SJCRH30 (cell line): Measurements from ENCODE around the gene NT5C. TPM values are rescaled to one million over a fixed set of nuclear protein-coding genes. Genes with fewer than 3 reads are reported as not detected.
A peak's percentile ranks its signal among the peaks of the same experiment; 100 is the strongest.
"Not testable (repeated sequence)": the region's sequence is repeated elsewhere in the genome, so short reads cannot be mapped to it uniquely, and the experiment has no call there.

Experiments
- DNase-seq, 2 experiments: peaks; one replicate each; pipeline ENCODE4 v3.0.0-alpha.2; 2015 to 2020
- H3K27ac ChIP-seq: fragments of 250-450 bp; sonication (Bioruptor Pico); 2 replicates; pipeline ENCODE4 v1.5.1; 2020; ENCODE audit warnings: mild to moderate bottlenecking, moderate library complexity
- H3K27me3 ChIP-seq: fragments of 250-450 bp; sonication (Bioruptor Pico); 2 replicates; pipeline ENCODE4 v1.5.1; 2020; ENCODE audit warnings: mild to moderate bottlenecking, moderate library complexity
- H3K36me3 ChIP-seq: fragments of 250-450 bp; sonication (Bioruptor Pico); 2 replicates; pipeline ENCODE4 v1.5.1; 2020; ENCODE audit warnings: mild to moderate bottlenecking, moderate library complexity
- H3K4me1 ChIP-seq: fragments of 250-450 bp; sonication (Bioruptor Pico); 2 replicates; pipeline ENCODE4 v1.5.1; 2020; ENCODE audit warnings: mild to moderate bottlenecking, moderate library complexity
- H3K4me3 ChIP-seq: fragments of 250-450 bp; sonication (Bioruptor Pico); 2 replicates; pipeline ENCODE4 v1.5.1; 2020; ENCODE audit warnings: mild to moderate bottlenecking, moderate library complexity
- H3K9me3 ChIP-seq: fragments of 250-450 bp; sonication (Bioruptor Pico); replicated peaks from 2 replicates; pipeline ENCODE4 v1.5.1; 2020; ENCODE audit warnings: mild to moderate bottlenecking, moderate library complexity
- total RNA-seq: library from RNA; depleted of rRNA; stranded (reverse); fragments of >200 nt; shearing (Covaris generic); gene quantifications from 2 replicates; pipeline ENCODE4 v1.2.3, GENCODE V29; 2014

Gene NT5C
- total RNA-seq, 1 experiment from 2014 or later, result 36.0 TPM

GRCh38 chr17:75153780-75154194, 22.2 kb upstream of the NT5C start:
- H3K4me1 ChIP-seq, result peaks cover 17% of the 10 kb centered on the region
- peak overlapping the region; percentile 77 for H3K4me3 ChIP-seq
- peaks cover 5% of the 10 kb centered on the region for H3K36me3 ChIP-seq
- peak overlapping the region; percentile 89 for H3K27ac ChIP-seq
- no peaks in the 10 kb centered on the region for H3K27me3 ChIP-seq
- no peaks in the 10 kb centered on the region for H3K9me3 ChIP-seq
- DNase-seq, result peak; percentile 35 to 52

GRCh38 chr17:75152922-75153779, 21.6 kb upstream of the NT5C start:
- Histone ChIP-seq H3K9me3 (no peaks in the 10 kb centered on the region), H3K36me3 (peaks cover 12% of the 10 kb centered on the region), H3K4me3 (peak overlapping the region; percentile 77), H3K27me3 (no peaks in the 10 kb centered on the region), H3K27ac (peak overlapping the region; percentile 89), H3K4me1 (peaks cover 17% of the 10 kb centered on the region)
- peak; percentile 58 to 65 for DNase-seq

- H3K4me3 ChIP-seq, result peak overlapping the region; percentile 77
- no peak for DNase-seq
- H3K9me3 ChIP-seq, result no peaks in the 10 kb centered on the region
- H3K27me3 ChIP-seq, result no peaks in the 10 kb centered on the region
- H3K27ac ChIP-seq, result peak overlapping the region; percentile 89
- peaks cover 17% of the 10 kb centered on the region for H3K4me1 ChIP-seq
- peaks cover 18% of the 10 kb centered on the region for H3K36me3 ChIP-seq
These were observed 21.0 kb upstream of the NT5C start for GRCh38 chr17:75152523-75152921.

- no peak for DNase-seq
- Histone ChIP-seq H3K27ac (peak overlapping the region; percentile 89; the same call in 1 of the 2 replicates), H3K4me1 (peaks cover 17% of the 10 kb centered on the region), H3K27me3 (no peaks in the 10 kb centered on the region), H3K36me3 (peaks cover 24% of the 10 kb centered on the region), H3K4me3 (peak overlapping the region; percentile 77), H3K9me3 (no peaks in the 10 kb centered on the region)
These were observed 20.4 kb upstream of the NT5C start for GRCh38 chr17:75151930-75152329.

- peaks cover 62% of the 10 kb centered on the region for H3K36me3 ChIP-seq
- H3K4me1 ChIP-seq, result peaks cover 5% of the 10 kb centered on the region; the same call in 1 of the 2 replicates
- no peak overlapping the region for H3K4me3 ChIP-seq
- no peak overlapping the region for H3K27ac ChIP-seq
- no peak for DNase-seq
- no peaks in the 10 kb centered on the region for H3K27me3 ChIP-seq
- H3K9me3 ChIP-seq, result no peaks in the 10 kb centered on the region
These were observed 16.5 kb upstream of the NT5C start for GRCh38 chr17:75147878-75148546.

GRCh38 chr17:75146592-75146991, 15.1 kb upstream of the NT5C start:
- no peak overlapping the region for H3K27ac ChIP-seq
- H3K27me3 ChIP-seq, result no peaks in the 10 kb centered on the region
- H3K4me3 ChIP-seq, result no peak overlapping the region
- peaks cover 73% of the 10 kb centered on the region for H3K36me3 ChIP-seq
- no peak for DNase-seq
- H3K9me3 ChIP-seq, result no peaks in the 10 kb centered on the region
- no peaks in the 10 kb centered on the region for H3K4me1 ChIP-seq

- H3K36me3 ChIP-seq, result peaks cover 88% of the 10 kb centered on the region
- no peak overlapping the region for H3K4me3 ChIP-seq
- no peak overlapping the region for H3K27ac ChIP-seq
- H3K9me3 ChIP-seq, result no peaks in the 10 kb centered on the region
- H3K4me1 ChIP-seq, result no peaks in the 10 kb centered on the region
- no peaks in the 10 kb centered on the region for H3K27me3 ChIP-seq
- DNase-seq, result no peak
These were observed 13.4 kb upstream of the NT5C start for GRCh38 chr17:75144816-75145512.

- DNase-seq, result no peak
- no peak overlapping the region for H3K27ac ChIP-seq
- H3K36me3 ChIP-seq, result peaks cover 94% of the 10 kb centered on the region
- H3K27me3 ChIP-seq, result no peaks in the 10 kb centered on the region
- no peaks in the 10 kb centered on the region; the same call in 1 of the 2 replicates for H3K4me1 ChIP-seq
- no peak overlapping the region for H3K4me3 ChIP-seq
- H3K9me3 ChIP-seq, result no peaks in the 10 kb centered on the region
These were observed 10.9 kb upstream of the NT5C start for GRCh38 chr17:75142236-75142971.

GRCh38 chr17:75138519-75138918, 7.0 kb upstream of the NT5C start:
- Histone ChIP-seq H3K27me3 (no peaks in the 10 kb centered on the region), H3K9me3 (no peaks in the 10 kb centered on the region), H3K4me1 (no peaks in the 10 kb centered on the region; the same call in 1 of the 2 replicates), H3K27ac (no peak overlapping the region), H3K4me3 (no peak overlapping the region), H3K36me3 (peaks cover 68% of the 10 kb centered on the region)
- no peak for DNase-seq

- not testable (repeated sequence) for H3K27me3 ChIP-seq, H3K4me3 ChIP-seq, DNase-seq, H3K4me1 ChIP-seq, H3K9me3 ChIP-seq, H3K27ac ChIP-seq
- peaks cover 60% of the 10 kb centered on the region for H3K36me3 ChIP-seq
These were observed 6.2 kb upstream of the NT5C start for GRCh38 chr17:75137762-75138161.

- H3K4me3 ChIP-seq, result no peak overlapping the region
- H3K27me3 ChIP-seq, result no peaks in the 10 kb centered on the region
- H3K36me3 ChIP-seq, result peaks cover 46% of the 10 kb centered on the region
- DNase-seq, result no peak
- no peaks in the 10 kb centered on the region for H3K9me3 ChIP-seq
- no peaks in the 10 kb centered on the region; the same call in 1 of the 2 replicates for H3K4me1 ChIP-seq
- no peak overlapping the region for H3K27ac ChIP-seq
These were observed 4.4 kb upstream of the NT5C start for GRCh38 chr17:75135946-75136345.

- DNase-seq, result no peak
- Histone ChIP-seq H3K4me1 (no peaks in the 10 kb centered on the region; the same call in 1 of the 2 replicates), H3K36me3 (peaks cover 41% of the 10 kb centered on the region), H3K4me3 (no peak overlapping the region), H3K27ac (no peak overlapping the region), H3K27me3 (no peaks in the 10 kb centered on the region), H3K9me3 (no peaks in the 10 kb centered on the region)
These were observed 3.9 kb upstream of the NT5C start for GRCh38 chr17:75135452-75135851.

GRCh38 chr17:75133607-75134347, 2.2 kb upstream of the NT5C start:
- H3K27ac ChIP-seq, H3K9me3 ChIP-seq, H3K4me3 ChIP-seq, H3K4me1 ChIP-seq, H3K27me3 ChIP-seq, DNase-seq: not testable (repeated sequence)
- peaks cover 24% of the 10 kb centered on the region for H3K36me3 ChIP-seq

GRCh38 chr17:75133001-75133400, 1.5 kb upstream of the NT5C start:
- Histone ChIP-seq H3K4me3 (no peak overlapping the region), H3K27me3 (no peaks in the 10 kb centered on the region), H3K27ac (no peak overlapping the region), H3K4me1 (no peaks in the 10 kb centered on the region), H3K9me3 (no peaks in the 10 kb centered on the region), H3K36me3 (peaks cover 16% of the 10 kb centered on the region)
- no peak for DNase-seq
